AG08396 (cell line): ENCODE data around the gene FOXK1.
"Not testable (repeated sequence)": the region's sequence is repeated elsewhere in the genome, so short reads cannot be mapped to it uniquely, and the experiment has no call there.

Source experiments
- DNase-seq: peaks from one replicate; pipeline ENCODE4 v3.0.0; 2012; ENCODE audit warnings: low spot score, mixed read lengths

FOXK1 gene

DNA sequence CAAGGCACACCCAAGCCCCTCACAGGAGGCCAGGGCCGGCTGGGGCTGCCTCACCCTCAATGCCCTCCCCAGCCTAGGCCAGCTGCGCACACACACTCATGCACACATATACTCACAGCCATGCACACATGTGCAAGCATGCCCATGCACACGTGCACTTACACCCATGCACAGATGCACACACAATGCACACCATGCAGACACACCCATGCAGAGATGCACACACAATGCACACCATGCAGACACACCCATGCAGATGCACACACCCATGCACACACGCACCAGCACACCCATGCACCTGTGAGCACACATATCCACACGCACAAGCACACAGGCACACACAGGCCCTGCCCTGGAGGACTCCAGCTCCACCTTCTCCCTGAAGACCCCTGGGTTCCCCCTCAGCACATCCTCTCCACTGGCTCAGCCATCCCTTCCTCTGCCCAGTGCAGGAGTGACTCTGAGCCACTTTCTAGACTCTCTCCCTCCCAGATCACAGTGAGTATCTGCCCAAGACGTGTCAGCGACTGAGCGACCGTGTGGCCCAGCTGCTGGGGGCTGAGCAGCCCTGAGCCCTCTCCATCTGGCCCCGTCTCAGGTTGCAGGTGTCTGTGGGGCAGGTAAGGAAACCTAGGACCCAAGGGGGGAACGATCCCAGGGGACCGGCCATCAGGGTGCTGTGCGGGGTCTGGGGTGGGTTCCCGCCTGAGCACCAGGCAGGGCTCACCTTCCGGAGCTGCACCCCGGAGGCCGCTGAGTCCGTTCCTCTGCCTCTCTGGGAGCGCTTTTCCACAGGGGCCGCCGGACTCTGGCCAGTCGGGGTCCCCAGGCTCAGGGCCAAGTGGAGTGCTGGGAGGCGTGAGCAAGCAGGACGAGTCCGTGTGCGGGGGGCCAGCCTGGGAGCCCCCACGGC, 119.1 kb downstream of the FOXK1 start:
- no peak for DNase-seq

DNA sequence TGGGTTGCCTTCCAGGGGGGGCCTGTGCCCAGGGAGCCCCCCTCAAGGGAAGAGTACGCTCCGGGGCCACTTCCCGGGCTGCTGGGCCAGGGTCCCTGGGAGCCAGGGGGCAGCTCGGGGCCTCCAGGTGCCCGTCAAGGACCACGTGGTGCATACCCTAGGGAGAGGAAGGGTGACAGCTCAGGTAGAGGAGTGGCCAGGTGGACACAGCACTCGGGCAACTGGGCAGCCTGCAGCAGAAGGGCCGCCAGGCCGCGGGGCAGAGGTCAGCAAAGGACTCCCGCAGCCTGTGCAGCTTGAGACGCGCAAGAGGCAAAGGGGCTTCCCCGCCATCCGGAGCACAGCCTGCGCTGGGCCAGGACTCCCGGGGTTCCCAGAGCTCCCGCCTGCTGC, 119.7 kb downstream of the FOXK1 start:
- no peak for DNase-seq

DNA sequence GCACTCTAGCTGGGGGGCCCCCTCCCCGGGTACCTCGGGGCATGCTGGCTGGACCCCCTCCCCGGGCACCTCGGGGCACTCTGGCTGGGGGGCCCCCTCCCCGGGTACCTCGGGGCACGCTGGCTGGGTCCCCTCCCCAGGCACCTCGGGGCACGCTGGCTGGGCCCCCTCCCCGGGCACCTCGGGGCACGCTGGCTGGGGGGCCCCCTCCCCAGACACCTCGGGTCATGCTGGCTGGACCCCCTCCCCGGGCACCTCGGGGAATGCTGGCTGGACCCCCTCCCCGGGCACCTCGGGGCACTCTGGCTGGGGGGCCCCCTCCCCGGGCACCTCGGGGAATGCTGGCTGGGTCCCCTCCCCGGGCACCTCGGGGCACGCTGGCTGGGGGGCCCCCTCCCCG, 120.5 kb downstream of the FOXK1 start:
- DNase-seq = not testable (repeated sequence)

DNA sequence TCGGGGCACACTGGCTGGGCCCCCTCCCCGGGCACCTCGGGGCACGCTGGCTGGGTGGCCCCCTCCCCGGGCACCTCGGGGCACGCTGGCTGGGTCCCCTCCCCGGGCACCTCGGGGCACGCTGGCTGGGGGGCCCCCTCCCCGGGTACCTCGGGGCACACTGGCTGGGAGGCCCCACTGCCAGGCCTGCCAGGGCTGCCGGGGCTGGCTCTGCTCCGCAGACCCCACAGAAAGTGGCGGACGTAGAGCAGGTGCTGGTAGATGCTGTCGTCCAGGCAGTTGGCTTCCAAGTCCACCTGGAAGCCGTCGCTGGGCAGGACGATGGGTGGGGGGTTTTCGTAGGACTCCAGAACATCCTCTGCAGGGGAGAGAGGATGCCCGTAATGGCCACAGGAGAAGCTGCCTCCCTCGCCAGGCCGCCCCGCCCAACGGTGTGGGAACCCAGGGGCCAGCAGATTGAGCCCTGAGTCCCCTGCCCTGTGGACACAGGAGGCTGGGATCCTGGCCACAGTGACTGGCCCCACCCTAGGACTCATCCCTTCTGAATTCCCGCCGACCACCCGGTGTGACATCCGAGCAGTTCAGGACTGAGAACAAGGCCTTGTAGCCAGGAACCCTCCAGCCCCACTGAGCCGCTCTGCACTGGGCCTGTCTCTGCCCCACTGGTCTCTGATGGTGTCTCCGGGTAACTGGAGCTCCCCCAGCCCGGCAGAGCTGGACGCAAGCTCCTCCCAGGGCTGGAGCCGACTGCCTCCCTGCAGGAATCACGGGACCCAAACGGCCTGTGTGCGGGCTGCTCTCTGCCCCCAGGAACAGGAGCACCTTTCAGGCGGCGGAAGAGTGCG, 121.5 kb downstream of the FOXK1 start:
- DNase-seq = no peak

DNA sequence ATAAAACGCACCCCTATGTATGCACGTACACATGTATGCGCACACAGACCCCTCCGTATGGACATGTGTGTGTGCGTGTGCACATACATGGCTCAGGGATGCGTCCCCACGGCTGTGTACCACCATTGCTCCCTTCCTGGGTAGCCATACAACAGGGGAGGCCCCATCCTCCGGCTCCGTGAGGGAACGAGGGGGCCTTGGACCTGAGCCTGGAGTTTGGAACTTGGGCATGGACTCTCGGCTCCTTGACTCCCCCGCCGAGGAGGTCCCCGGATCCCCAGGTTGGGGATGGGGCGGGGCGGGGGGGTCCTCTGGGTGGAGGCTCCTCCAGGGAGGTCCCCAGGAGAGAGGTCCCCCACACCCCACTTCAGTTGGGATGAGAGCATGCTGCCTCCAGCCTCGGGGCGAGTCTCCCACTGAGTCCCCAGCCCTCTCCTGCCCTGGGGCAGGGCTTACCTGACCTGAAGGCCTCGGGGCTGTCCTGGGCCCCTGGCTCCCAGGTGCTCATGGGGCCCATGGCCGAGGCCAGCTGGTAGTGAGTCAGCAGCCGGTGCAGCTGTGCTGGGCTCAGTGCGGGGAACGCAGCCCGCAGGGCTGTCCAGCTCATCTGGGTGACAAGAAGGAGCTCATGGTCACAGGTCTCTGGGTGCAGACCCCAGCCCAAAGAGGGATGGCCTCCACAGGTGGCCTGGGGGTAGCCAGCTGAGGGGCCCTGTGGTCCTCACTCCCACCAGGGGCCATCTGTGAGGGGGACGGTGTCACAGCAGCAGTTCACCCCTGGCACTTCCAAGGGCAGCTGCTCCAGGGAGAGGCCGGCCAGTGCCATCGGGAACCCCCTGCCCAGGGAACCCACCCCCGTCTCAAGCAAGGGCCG, 123.3 kb downstream of the FOXK1 start:
- DNase-seq = no peak

DNA sequence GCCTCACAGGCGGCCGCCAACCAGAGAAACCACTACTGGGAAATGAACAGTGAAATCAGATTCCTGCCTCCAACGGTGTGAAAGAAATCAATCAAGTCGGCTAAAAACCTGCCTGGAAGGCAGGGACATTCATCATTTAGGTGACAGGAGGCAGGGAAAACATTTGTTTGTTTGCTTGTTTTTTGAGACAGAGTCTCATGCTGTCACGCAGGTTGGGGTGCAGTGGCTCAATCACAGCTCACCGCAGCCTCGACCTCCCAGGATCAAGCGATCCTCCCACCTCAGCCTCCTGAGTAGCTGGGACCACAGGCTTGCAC, 123.8 kb downstream of the FOXK1 start:
- DNase-seq = no peak

DNA sequence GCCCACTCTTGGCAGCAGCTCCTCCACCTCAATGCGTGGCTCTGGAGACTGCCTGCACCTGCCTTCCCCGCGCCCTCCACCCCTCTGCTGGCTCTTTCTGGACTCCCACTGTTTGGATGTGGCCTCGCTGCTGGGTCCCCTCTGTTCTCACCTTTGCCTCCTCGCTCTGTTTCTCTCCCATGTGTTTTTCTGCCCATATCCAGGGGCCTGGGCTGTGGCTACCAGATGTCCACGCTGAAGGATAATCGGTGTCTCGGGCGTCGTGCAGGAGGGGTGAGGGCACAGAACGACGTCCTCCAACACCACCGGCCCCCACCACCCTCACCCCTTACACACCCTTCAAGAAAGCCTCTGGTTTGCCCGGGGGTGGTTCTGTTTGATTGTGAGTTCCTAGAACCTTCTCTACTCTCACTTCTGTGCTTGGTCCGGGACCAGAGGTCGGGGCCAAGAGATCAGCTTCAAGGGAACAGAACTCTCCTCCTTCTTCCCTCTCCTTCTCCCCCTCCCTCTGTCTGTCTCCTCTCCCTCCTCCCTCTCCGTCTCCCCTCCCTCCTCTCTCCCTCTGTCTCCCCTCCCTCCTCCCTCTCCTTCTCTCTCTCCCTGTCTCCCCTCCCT, 125.0 kb downstream of the FOXK1 start:
- DNase-seq = no peak

DNA sequence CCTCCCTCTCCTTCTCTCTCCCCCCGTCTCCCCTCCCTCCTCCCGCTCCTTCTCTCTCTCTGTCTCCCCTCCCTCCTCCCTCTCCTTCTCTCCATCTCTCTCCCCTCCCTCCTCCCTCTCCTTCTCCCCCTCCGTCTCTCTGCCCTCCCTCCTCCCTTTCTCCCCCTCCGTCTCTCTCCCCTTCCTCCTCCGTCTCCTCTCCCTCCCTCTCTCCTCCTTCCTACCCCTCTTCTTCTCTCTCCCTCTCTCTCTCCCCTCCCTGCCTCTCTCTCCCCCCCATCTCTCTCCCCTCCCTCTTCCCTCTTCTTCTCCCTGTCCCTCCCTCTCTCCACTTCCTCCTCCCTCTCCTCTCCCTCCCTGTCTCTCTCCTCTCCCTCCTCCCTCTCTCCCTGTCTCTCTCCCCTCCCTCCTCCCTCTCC, 125.5 kb downstream of the FOXK1 start:
- no peak for DNase-seq

DNA sequence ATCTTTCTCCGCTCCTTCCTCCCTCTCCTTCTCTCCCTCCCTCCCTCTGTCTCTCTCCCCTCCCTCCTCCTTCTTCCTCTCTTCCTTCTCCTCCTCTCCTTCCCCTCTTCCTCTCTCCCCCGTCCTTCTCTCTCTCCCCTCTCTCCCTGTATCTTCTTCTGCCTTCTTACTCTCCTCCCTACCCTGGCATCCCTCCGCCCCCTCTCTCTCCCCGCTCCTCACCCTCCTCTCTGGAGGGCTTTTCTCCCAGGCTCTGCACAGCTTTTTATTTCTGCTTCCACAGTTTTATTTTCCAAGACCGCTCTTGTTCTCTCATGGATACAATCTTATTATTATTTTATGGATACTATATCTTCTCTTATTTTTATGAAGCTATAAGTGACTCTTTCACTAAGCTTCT, 125.9 kb downstream of the FOXK1 start:
- no peak for DNase-seq

DNA sequence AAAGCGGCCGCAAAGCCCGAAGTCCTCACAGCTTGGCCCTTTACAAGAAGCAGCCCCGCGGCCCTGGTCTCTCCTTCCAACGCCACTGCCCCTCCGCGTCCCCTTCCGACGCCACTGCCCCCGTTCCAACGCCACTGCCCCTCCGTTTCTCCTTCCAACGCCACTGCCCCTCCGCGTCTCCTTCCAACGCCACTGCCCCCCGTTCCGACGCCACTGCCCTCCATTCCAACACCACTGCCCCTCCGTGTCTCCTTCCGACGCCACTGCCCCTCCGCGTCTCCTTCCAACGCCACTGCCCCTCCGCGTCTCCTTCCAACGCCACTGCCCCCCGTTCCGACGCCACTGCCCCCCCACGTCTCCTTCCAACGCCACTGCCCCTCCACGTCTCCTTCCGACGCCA, 126.5 kb downstream of the FOXK1 start:
- DNase-seq = no peak

DNA sequence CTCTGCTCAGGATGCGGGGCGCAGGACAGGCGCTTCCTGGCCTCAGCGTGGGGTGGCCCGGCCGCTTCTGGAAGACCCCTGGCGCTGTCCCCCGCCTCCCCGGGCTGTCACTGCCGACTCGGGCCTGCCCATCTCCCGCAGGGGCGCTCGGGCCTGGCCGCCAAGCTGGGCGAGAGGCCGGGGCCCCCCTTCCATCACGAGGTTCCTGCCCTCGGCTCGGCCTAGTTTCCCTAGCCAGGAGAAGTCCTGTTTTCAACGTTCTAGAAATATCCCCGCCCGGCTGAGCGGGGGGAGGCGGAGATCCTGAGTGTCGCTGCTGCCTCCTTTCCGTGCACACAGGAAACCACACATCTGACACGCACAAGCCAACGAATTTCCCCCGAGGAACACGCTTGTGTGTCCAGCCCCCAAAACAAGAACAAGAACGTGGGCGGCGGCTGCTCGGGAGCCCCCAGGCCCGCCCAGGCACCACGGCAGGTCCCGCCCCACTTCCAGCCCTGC, 127.0 kb downstream of the FOXK1 start:
- no peak for DNase-seq

DNA sequence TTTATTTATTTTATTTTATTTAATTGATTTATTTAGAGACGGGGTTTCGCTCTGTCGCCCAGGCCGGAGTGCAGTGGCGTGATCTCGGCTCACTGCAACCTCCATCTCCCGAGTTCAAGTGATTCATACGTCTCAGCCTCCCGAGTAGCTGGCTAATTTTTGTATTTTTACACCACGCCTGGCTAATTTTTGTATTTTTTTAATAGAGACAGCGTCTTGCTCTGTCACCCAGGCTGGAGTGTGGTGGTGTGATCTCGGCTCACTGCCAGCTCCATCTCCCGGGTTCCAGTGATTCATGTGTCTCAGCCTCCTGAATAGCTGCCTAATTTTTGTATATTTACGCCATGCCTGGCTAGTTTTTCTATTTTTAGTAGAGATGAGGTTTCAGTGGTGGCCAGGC, 127.6 kb downstream of the FOXK1 start:
- no peak for DNase-seq

DNA sequence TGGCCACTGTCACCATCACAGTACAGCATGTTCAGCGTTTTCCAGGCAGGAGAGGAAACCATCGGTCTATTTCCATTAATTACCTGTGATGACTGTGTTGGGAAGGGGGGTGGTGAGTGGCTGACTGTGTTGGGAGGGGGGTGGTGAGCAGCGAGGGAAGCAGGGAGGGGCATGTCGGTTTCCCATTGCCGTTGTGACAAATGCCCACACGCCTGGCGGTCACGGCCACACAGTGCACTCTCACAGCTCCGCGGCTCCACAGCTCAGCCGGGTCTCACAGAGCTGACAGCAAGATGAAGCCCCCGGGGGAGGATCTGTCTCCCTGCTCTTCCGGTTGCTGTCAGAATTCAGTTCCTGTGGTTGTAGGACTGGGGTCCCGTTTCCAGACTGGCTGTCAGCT, 132.3 kb downstream of the FOXK1 start:
- no peak for DNase-seq

DNA sequence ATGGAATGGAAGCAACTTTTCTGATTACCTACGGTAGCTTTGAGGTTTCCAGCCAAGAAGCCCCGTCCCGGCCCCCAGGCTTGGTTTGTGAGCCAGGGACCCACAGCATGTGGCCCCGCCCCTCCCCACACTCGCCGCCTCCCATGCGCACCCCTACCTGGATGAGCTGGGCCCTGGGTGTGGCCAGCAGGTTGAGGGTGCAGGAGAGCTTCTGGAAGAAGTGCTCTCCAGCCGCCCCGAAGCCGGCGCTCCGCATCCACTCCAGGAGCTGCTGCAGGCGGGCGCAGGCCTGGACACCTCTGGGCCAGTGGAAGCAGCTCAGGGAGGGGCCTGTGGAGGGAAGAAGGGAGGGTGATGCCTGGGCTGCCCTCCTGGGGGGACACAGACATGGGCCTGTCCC, 133.0 kb downstream of the FOXK1 start:
- DNase-seq = no peak

DNA sequence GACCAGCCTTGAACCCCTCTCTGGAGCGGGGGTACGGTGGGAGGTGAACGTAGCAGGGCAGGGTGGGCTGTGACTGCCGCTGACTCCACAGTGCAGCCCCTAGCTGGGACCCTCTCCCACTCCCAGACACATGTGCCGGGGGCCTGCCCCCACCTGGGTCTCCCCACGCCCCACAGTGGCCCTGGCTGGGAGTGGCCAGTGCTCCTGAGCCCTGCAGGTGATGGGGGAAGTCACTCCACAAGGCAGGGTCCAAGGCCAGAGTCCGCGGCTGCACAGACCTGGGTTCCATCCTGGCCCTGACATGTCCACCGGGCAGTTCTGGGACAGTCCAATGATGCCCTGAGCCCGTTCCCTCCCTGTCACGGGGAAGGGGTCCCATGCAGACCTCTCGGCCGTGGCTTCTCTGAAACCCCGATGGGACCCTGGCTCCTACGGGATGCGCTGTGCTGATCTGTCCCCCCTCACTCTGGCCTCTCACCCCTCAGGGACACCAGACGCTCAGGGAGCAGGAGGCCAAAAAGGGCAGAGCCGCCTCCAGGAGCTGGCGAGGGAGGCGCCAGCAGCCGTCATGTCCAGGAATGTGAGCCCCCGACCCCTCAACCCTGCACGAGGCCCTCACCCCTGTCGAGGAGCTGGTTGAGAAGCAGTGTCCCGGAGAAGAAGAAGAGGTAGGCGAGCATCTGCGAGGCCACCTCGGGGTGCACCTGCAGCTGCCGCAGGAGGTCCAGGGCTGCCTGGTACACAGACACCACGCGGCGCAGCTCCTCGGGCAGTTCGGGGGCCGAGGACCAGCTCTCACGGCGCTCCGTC, 133.7 kb downstream of the FOXK1 start:
- no peak for DNase-seq

DNA sequence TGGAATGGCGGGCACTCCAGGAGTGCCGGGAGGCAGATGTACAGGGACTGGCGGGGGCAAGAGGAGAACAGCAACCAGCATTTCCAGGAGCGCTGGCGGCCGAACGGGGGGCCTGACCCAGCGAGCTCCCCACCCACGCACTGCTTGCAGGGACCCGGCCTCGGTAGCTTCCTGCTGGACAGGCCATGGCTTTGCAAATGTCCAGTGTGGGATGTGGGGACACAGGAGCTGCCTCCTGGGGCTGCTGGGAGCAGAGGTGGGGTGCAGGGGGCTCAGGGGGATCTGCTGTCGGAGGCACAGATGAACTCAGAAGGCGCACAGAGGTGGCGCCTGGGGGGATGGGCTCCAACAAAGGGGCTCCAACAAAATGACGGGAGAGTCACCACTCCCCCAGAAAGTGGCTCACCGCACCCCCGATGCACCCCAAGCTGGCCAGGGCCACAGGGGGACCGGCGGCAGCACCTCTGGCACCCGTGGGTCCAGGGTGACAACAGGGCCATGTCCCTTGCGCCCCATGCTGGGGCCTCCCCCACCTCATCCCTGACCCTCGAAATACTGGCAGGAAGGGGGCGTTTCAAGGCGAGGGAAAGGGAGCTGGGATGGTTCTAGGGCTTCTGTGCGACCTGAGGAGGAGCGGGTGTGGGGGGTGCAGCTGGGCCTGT, 134.5 kb downstream of the FOXK1 start:
- no peak for DNase-seq

DNA sequence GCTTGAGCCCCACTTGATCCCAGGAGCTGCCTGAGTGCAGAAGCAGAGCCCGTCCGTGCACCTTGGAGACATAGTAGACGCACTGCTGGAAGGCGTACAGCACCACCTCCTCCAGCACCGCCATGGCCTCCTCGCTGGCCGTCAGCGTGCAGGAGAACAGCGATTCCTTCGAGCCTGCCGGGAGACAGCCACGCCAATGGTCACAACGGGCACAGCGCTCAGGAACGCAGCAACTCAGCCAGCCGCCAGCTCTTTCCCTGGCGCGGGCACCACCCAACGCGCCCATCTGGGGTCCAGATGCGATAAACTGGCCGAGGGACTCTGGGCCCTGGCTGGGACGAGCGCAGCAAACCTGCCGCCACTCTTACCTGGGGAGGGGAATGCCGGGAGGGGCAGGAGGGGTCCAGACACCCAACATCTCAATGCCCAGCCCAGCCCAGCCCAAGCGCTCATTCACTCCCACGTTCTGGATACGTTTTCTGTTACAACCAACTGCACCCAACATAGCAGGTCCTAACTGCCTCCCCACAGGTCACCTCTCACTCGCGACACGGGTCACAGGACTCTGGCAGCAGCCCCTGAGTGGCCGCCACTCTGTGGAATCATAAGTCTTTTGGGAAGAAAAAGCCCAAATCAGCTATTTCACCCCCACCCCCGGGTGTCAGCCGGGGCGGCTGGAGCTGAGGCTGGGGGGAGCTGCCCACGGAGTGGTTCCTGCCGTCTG, 135.2 kb downstream of the FOXK1 start:
- no peak for DNase-seq

DNA sequence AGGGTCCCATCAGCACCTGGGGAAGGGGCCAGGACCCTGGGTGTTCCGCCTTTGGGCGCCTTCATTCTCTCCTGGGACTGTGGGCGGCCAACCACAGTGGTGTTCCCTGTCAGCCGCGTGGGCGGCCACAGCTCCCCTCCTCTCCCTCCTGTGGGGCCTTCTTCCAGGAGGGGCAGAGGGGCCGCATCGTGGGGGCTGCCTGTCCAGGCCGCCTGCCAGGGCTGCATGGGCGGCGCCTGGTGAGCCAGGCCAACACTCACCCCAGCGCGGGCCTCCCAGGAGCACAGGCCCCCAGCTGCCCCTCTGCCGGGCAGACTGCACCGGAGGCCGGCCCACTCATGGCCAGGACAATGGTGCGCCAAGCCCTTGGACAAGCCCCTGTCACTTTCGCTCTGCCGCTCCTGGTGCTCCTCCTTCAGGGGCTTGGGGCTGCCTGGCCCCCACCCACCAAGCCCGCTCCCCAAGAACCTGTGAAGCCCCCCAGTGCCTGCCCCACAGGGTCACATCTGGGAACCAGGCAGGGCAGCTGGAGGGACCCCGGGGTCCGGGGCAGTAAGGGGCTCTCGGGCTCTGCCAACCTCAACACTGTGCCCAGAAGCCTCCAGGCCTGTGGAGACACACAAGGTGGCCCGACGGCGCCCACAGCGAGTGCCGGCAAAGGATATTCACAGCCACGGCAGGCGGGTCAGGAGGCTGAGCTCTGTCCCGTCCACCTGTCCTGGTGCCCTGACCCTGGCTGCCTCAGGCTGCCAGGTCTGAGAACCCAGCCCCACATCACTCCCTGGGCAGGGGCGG, 136.1 kb downstream of the FOXK1 start:
- DNase-seq = no peak
